WTC11 (cell line): ENCODE results near the gene ZNF532.

ENCODE experiments used
- ATF2 ChIP-seq: sonication (generic); formaldehyde crosslinking; IDR thresholded peaks from 2 replicates; pipeline ENCODE4 v1.8.1; 2022; ENCODE audit warnings: low read depth, missing genetic modification reagents, borderline replicate concordance
- CTCF ChIP-seq: fragments of 200-600 bp; IDR thresholded peaks from 2 replicates; pipeline ENCODE4 v1.8.0; 2022; ENCODE audit warnings: antibody characterized with exemption
- ETV6 ChIP-seq: sonication (generic); formaldehyde crosslinking; IDR thresholded peaks from 2 replicates; pipeline ENCODE4 v1.8.1; 2022; ENCODE audit warnings: mild to moderate bottlenecking, missing genetic modification reagents
- IRF2 ChIP-seq: sonication (generic); formaldehyde crosslinking; IDR thresholded peaks from 2 replicates; pipeline ENCODE4 v1.8.0; 2022; ENCODE audit warnings: low read depth, missing genetic modification reagents, borderline replicate concordance
- NFYB ChIP-seq: sonication (generic); formaldehyde crosslinking; conservative IDR thresholded peaks from 2 replicates; pipeline ENCODE4 v1.8.0; 2022; ENCODE audit warnings: low read depth, missing genetic modification reagents
- NR2C2 ChIP-seq: sonication (generic); formaldehyde crosslinking; IDR thresholded peaks from 2 replicates; pipeline ENCODE4 v1.8.0; 2022; ENCODE audit warnings: mild to moderate bottlenecking, missing genetic modification reagents
- OVOL2 ChIP-seq: fragments of 250-450 bp; sonication (Bioruptor Pico); IDR thresholded peaks from 2 replicates; pipeline ENCODE4 v1.9.0; 2021; ENCODE audit warnings: mild to moderate bottlenecking, borderline replicate concordance
- SMAD3 ChIP-seq: sonication (generic); formaldehyde crosslinking; IDR thresholded peaks from 2 replicates; pipeline ENCODE4 v1.8.0; 2022; ENCODE audit warnings: missing genetic modification reagents, mild to moderate bottlenecking, borderline replicate concordance
- TEAD4 ChIP-seq: sonication (generic); formaldehyde crosslinking; IDR thresholded peaks from 2 replicates; pipeline ENCODE4 v1.8.0; 2022; ENCODE audit warnings: mild to moderate bottlenecking, missing genetic modification reagents
- ZNF138 ChIP-seq: sonication (generic); formaldehyde crosslinking; conservative IDR thresholded peaks from 2 replicates; pipeline ENCODE4 v1.8.1; 2022; ENCODE audit warnings: mild to moderate bottlenecking, moderate library complexity, missing genetic modification reagents
- ZNF263 ChIP-seq: sonication (generic); formaldehyde crosslinking; IDR thresholded peaks from 2 replicates; pipeline ENCODE4 v1.8.1; 2022; ENCODE audit warnings: low read depth, mild to moderate bottlenecking, moderate library complexity, missing genetic modification reagents
- ZNF317 ChIP-seq: sonication (generic); formaldehyde crosslinking; IDR thresholded peaks from 2 replicates; pipeline ENCODE4 v1.8.1; 2023; ENCODE audit warnings: low read depth, mild to moderate bottlenecking, moderate library complexity, missing genetic modification reagents, borderline replicate concordance
- ZNF512 ChIP-seq: sonication (generic); formaldehyde crosslinking; IDR thresholded peaks from 2 replicates; pipeline ENCODE4 v1.8.1; 2022; ENCODE audit warnings: missing genetic modification reagents, borderline replicate concordance
- ZNF671 ChIP-seq: fragments of 250-450 bp; sonication (Bioruptor Pico); IDR thresholded peaks from 2 replicates; pipeline ENCODE4 v1.8.0; 2021; ENCODE audit warnings: mild to moderate bottlenecking

GRCh38 chr18:58822944-58823343 is 41.7 kb upstream of the ZNF532 start:
- no peak for TF ChIP-seq ZNF138 (CRISPR knock-in tag)
- no peak for TF ChIP-seq IRF2 (CRISPR knock-in tag)
- TF ChIP-seq CTCF = no peak
- no peak for TF ChIP-seq ZNF263 (CRISPR knock-in tag)
- no peak for TF ChIP-seq NFYB (CRISPR knock-in tag)
- TF ChIP-seq OVOL2 (CRISPR knock-in tag) = no peak
- no peak for TF ChIP-seq ATF2 (CRISPR knock-in tag)
- TF ChIP-seq ZNF512 (CRISPR knock-in tag) = no peak
- TF ChIP-seq NR2C2 = no peak
- TF ChIP-seq ETV6 (CRISPR knock-in tag) = no peak
- no peak for TF ChIP-seq TEAD4 (CRISPR knock-in tag)
- no peak for TF ChIP-seq ZNF317 (CRISPR knock-in tag)
- no peak for TF ChIP-seq ZNF671
- TF ChIP-seq SMAD3 (CRISPR knock-in tag) = no peak
